Sigmoid colon (tissue), 7 donors: ENCODE results near the gene TES. TPM values are rescaled to one million over a fixed set of nuclear protein-coding genes. Genes with fewer than 3 reads are reported as not detected.

Source experiments
- DNase-seq: peaks from one replicate; pipeline ENCODE4 v3.0.0-alpha.2; 2019
- H3K27ac ChIP-seq, 4 donors: fragments of 200-600 bp; sonication (generic); one replicate each; pipeline ENCODE4 v1.5.1; 2016 to 2019; ENCODE audit warnings: mild to moderate bottlenecking in 1 of 4
- H3K27me3 ChIP-seq, 3 donors: fragments of 200-600 bp; sonication (generic); one replicate each; pipeline ENCODE4 v1.5.1; 2019; ENCODE audit warnings: mild to moderate bottlenecking in 1 of 3
- H3K36me3 ChIP-seq, 4 donors: fragments of 200-600 bp; sonication (generic); one replicate each; pipeline ENCODE4 v1.5.1; 2016 to 2019
- H3K4me1 ChIP-seq, 4 donors: fragments of 200-600 bp; sonication (generic); one replicate each; pipeline ENCODE4 v1.5.1; 2017 to 2019
- H3K4me3 ChIP-seq, 4 donors: fragments of 200-600 bp; sonication (generic); one replicate each; pipeline ENCODE4 v1.5.1; 2017 to 2019; ENCODE audit warnings: mild to moderate bottlenecking in 2 of 4, moderate library complexity in 1 of 4
- H3K9me3 ChIP-seq, 4 donors: fragments of 200-600 bp in 3 of 4; sonication (generic) in 3 of 4; one replicate each; pipeline versions ENCODE4 v1.5.1 to v1.6.1; 2013 to 2019
- EP300 ChIP-seq, 4 donors: sonication (generic); formaldehyde crosslinking; IDR thresholded peaks; one replicate each; pipeline ENCODE4 v1.6.1; 2017; ENCODE audit warnings: antibody characterized with exemption in 4 of 4
- POLR2A ChIP-seq, 2 donors: fragments of 450-650 bp; IDR thresholded peaks; one replicate each; pipeline ENCODE4 v1.6.1; 2016; ENCODE audit warnings: antibody characterized with exemption in 2 of 2, mild to moderate bottlenecking in 2 of 2, moderate library complexity in 2 of 2
- POLR2AphosphoS5 ChIP-seq, 4 donors: sonication (generic); formaldehyde crosslinking; IDR thresholded peaks; one replicate each; pipeline ENCODE4 v1.6.1; 2017; ENCODE audit warnings: antibody characterized with exemption in 4 of 4
- WGBS, 2 donors: extraction: QIAGEN DNeasy Blood & Tissue Kit; methylation state at CpG; one replicate each; pipeline ENCODE4 v1.1.7; 2013; 5-methylcytosine and 5-hydroxymethylcytosine counted together
- intact Hi-C: fragments of 100-400 bp; cut with DNase I; formaldehyde crosslinking; loops from one replicate; pipeline ENCODE4 v1.15.1; 2023
- polyA plus RNA-seq, 3 donors: library from polyadenylated mRNA; stranded (reverse); fragments of 200-250 nt; gene quantifications; one replicate each; pipeline ENCODE4 v1.2.3, GENCODE V29; 2013
- total RNA-seq, 4 donors: library from RNA; depleted of rRNA; stranded (reverse); fragments of >200 nt; gene quantifications; one replicate each; pipeline ENCODE4 v1.1.0, GENCODE V29; 2016
- TF ChIP-seq, protein P1 (sequence below), 4 experiments: fragments of 450-650 bp in 3 of 4; fragments of 200-600 bp in 1 of 4; IDR thresholded peaks; one replicate each; pipeline ENCODE4 v1.5.1; 2016 to 2019; ENCODE audit warnings: antibody characterized with exemption in 4 of 4, mild to moderate bottlenecking in 3 of 4, moderate library complexity in 2 of 4
- donor health status: healthy with polysubstance abuse.
- donor health status: Bipolar disorder and iron deficiency.
- donor health status: healthy.

The TES gene
- total and polyA plus RNA-seq, 7 donors, result 53.5 to 514 (median 289) TPM

DNA sequence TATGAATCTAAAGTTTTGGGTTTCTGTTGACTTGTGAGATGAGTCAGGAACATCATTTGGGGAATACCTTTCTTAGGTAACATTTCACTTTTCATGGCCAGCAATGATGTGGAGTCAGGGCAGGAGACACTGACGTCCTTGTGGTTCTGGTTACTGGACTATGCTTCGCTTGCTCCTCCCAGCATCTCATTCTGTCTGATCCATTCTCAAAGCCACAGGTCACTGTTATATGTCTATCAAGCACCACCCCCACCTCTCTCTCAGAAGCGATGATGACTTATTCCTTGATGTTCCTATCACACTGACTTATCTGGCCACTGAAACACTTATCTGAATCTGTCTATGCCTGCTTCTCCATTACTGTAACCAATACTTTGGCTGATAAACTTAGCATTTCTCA, 51.6 kb downstream of the TES start:
- Histone ChIP-seq H3K4me3 (no peak overlapping the region), H3K27ac (peak overlapping the region in 1 of 4 donors; percentile 67), H3K36me3 (peaks cover 0 to 5% (median 0%) of the 10 kb centered on the region in 4 donors), H3K27me3 (no peaks in the 10 kb centered on the region), H3K4me1 (peaks cover 0 to 40% (median 24%) of the 10 kb centered on the region in 4 donors), H3K9me3 (no peaks in the 10 kb centered on the region)
- no peak for TF ChIP-seq EP300 (IDR thresholded peaks at IDR 0.05)
- no peak for TF ChIP-seq POLR2AphosphoS5 (IDR thresholded peaks at IDR 0.05)
- TF ChIP-seq, protein P1, sequence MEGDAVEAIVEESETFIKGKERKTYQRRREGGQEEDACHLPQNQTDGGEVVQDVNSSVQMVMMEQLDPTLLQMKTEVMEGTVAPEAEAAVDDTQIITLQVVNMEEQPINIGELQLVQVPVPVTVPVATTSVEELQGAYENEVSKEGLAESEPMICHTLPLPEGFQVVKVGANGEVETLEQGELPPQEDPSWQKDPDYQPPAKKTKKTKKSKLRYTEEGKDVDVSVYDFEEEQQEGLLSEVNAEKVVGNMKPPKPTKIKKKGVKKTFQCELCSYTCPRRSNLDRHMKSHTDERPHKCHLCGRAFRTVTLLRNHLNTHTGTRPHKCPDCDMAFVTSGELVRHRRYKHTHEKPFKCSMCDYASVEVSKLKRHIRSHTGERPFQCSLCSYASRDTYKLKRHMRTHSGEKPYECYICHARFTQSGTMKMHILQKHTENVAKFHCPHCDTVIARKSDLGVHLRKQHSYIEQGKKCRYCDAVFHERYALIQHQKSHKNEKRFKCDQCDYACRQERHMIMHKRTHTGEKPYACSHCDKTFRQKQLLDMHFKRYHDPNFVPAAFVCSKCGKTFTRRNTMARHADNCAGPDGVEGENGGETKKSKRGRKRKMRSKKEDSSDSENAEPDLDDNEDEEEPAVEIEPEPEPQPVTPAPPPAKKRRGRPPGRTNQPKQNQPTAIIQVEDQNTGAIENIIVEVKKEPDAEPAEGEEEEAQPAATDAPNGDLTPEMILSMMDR (IDR thresholded peaks at IDR 0.05), result no peak
- no peak for TF ChIP-seq POLR2A (IDR thresholded peaks at IDR 0.05)
- 86 to 90% methylated on average over 3 of the region's 3 CpGs for WGBS, 2 donors
- intact Hi-C loops, result no loop called here
- DNase-seq, result no peak

DNA sequence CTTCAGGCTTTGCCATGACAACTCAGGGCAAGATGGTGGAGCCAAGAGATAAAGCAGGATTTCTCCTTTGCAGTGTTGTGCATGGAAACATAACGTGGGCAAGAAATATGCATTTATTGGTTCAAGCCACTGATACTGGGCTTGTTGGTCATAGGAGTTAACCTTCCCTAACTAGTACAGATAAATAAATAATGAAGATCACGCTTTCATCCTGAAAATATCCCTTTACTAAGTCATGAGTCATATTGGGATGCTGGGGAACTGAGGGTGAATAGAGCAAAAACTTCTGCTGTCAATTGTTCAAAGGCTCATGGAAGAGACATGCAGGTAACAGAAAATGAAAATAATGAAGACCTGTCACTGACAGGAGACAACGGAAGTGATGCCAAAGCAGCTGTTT, 55.5 kb downstream of the TES start:
- Histone ChIP-seq H3K4me3 (no peak overlapping the region), H3K9me3 (no peaks in the 10 kb centered on the region), H3K27ac (peak overlapping the region in 3 of 4 donors; percentile 79 to 91 (median 87)), H3K4me1 (peaks cover 0 to 47% (median 37%) of the 10 kb centered on the region in 4 donors), H3K36me3 (no peaks in the 10 kb centered on the region), H3K27me3 (no peaks in the 10 kb centered on the region)
- no peak for TF ChIP-seq EP300 (IDR thresholded peaks at IDR 0.05)
- TF ChIP-seq POLR2AphosphoS5 (IDR thresholded peaks at IDR 0.05), result no peak
- TF ChIP-seq, protein P1 (IDR thresholded peaks at IDR 0.05), result no peak
- TF ChIP-seq POLR2A (IDR thresholded peaks at IDR 0.05), result no peak
- DNase-seq, result no peak
- WGBS, 2 donors, result 92 to 93% methylated on average over 3 of the region's 3 CpGs
- intact Hi-C loops, result no loop called here

- TF ChIP-seq, protein P1 (IDR thresholded peaks at IDR 0.05), result no peak
- TF ChIP-seq EP300 (IDR thresholded peaks at IDR 0.05) (peak in 2 of 4 donors; percentile 12 to 42), POLR2AphosphoS5 (IDR thresholded peaks at IDR 0.05) (peak in 3 of 4 donors; percentile 21 to 32 (median 22)), POLR2A (IDR thresholded peaks at IDR 0.05) (no peak)
- Histone ChIP-seq H3K4me3 (no peak overlapping the region), H3K27me3 (no peaks in the 10 kb centered on the region), H3K9me3 (no peaks in the 10 kb centered on the region), H3K4me1 (peaks cover 0 to 69% (median 52%) of the 10 kb centered on the region in 4 donors), H3K27ac (peak overlapping the region; percentile 79 to 91 (median 85)), H3K36me3 (no peaks in the 10 kb centered on the region)
- WGBS, 2 donors, result 17 to 72% methylated on average over 4 of the region's 4 CpGs
- DNase-seq, result no peak
- intact Hi-C loops, result no loop called here
Observed at GRCh38 chr7:116269466-116269865, 59.1 kb downstream of the TES start.

DNA sequence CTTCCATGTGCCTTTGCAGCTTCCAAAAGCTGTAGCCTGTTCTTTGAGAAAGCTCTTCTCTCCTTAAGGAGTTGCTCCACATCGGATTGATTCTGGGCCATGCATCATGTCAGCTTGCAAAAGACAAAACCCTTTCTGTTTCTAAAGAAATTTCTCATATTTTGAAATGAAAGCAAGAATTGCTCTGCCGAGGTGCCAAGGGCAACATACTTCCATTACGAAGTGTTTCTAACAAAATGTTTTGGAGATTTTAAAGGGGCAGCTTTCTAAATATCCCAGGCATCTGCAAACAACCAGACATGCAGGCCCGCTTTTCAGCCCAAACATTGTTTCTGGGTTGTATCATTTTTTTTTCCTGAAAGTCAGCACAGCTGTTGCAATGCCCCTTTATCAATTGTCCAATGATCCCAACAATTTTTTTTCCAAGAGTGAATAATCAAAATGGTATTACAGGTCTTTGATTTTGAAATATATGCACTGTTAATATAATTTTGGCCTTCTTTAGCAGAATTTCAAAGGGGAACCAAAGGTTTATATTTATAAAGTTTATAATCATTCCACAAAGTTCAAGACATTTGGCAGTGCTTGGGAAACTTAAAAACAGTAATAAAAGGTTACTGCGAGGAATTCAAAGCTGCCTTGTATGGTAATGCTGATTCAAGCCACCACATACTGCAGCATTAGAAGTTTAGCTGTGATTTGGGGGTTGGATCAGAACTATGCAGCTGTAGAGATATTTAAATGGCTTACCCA, 61.0 kb downstream of the TES start:
- DNase-seq, result no peak
- WGBS, 2 donors, result 69 to 74% methylated on average over 5 of the region's 5 CpGs

More for the DNA sequence above, 61.0 kb downstream of the TES start:
- H3K27ac ChIP-seq, result peak overlapping the region; percentile 79 to 91 (median 85)
- intact Hi-C loops, result loop anchor here (2.0 to 5.0 kb wide), 2 partner anchors 166 to 255 kb away; no protein-coding TSS in a partner anchor
- no peaks in the 10 kb centered on the region for H3K27me3 ChIP-seq
- no peaks in the 10 kb centered on the region for H3K9me3 ChIP-seq
- H3K36me3 ChIP-seq, result no peaks in the 10 kb centered on the region
- no peak for TF ChIP-seq POLR2A (IDR thresholded peaks at IDR 0.05)
- TF ChIP-seq POLR2AphosphoS5 (IDR thresholded peaks at IDR 0.05), result peak; percentile 6 to 60 (median 52)
- TF ChIP-seq EP300 (IDR thresholded peaks at IDR 0.05), result peak in 1 of 4 donors; percentile 40
- TF ChIP-seq, protein P1 (IDR thresholded peaks at IDR 0.05), result no peak
- peaks cover 0 to 70% (median 46%) of the 10 kb centered on the region in 4 donors for H3K4me1 ChIP-seq
- H3K4me3 ChIP-seq, result peak overlapping the region in 3 of 4 donors; percentile 8 to 15 (median 11)
